NAMALWA (cell line): ENCODE data around the gene EGR1.
A peak's percentile ranks its signal among the peaks of the same experiment; 100 is the strongest.

Source experiments
- DNase-seq: peaks from one replicate; pipeline ENCODE4 v3.0.0-alpha.2; 2015; ENCODE audit warnings: low spot score

EGR1 gene

GRCh38 chr5:138453590-138453989 is 11.7 kb upstream of the EGR1 start:
- DNase-seq = no peak

- no peak for DNase-seq
These were observed 11.2 kb upstream of the EGR1 start for GRCh38 chr5:138454121-138454520.

GRCh38 chr5:138455232-138455930 is 9.9 kb upstream of the EGR1 start:
- no peak for DNase-seq

GRCh38 chr5:138457531-138458275 is 7.6 kb upstream of the EGR1 start:
- no peak for DNase-seq

- DNase-seq = no peak
These were observed 6.9 kb upstream of the EGR1 start for GRCh38 chr5:138458384-138458783.

GRCh38 chr5:138458856-138459255 is 6.4 kb upstream of the EGR1 start:
- no peak for DNase-seq

GRCh38 chr5:138459311-138459933 is 5.9 kb upstream of the EGR1 start:
- DNase-seq = peak; percentile 76

- no peak for DNase-seq
These were observed 5.1 kb upstream of the EGR1 start for GRCh38 chr5:138460032-138460693.

- DNase-seq = no peak
These were observed 3.7 kb upstream of the EGR1 start for GRCh38 chr5:138461343-138462125.

GRCh38 chr5:138463419-138464007 is 1.8 kb upstream of the EGR1 start:
- peak; percentile 22 for DNase-seq

GRCh38 chr5:138464008-138464387 is 1.3 kb upstream of the EGR1 start:
- DNase-seq = peak; percentile 96

- DNase-seq = peak; percentile 98
These were observed 655 bp upstream of the EGR1 start for GRCh38 chr5:138464388-138465260.

- DNase-seq = no peak
These were observed 1.0 kb downstream of the EGR1 start for GRCh38 chr5:138466125-138466899.

GRCh38 chr5:138466900-138467710 is 1.8 kb downstream of the EGR1 start:
- DNase-seq = no peak

- no peak for DNase-seq
These were observed 2.4 kb downstream of the EGR1 start for GRCh38 chr5:138467711-138468132.

GRCh38 chr5:138468133-138468965 is 3.1 kb downstream of the EGR1 start:
- DNase-seq = peak; percentile 38

GRCh38 chr5:138468966-138469539 is 3.8 kb downstream of the EGR1 start:
- DNase-seq = peak; percentile 50
